BE2C (cell line): ENCODE measurements around the gene NFE2L3.
"Not testable (repeated sequence)": the region's sequence is repeated elsewhere in the genome, so short reads cannot be mapped to it uniquely, and the experiment has no call there.

ENCODE experiments used
- DNase-seq: peaks from one replicate; pipeline ENCODE4 v3.0.0-alpha.2; 2020
- H3K27me3 ChIP-seq: fragments of 250-450 bp; sonication (Bioruptor Pico); 2 replicates; pipeline ENCODE4 v1.5.1; 2020; ENCODE audit warnings: mild to moderate bottlenecking
- H3K36me3 ChIP-seq: fragments of 250-450 bp; sonication (Bioruptor Pico); 2 replicates; pipeline ENCODE4 v1.5.1; 2020; ENCODE audit warnings: mild to moderate bottlenecking
- H3K4me1 ChIP-seq: fragments of 250-450 bp; sonication (Bioruptor Pico); 2 replicates; pipeline ENCODE4 v1.5.1; 2020
- H3K4me3 ChIP-seq: 2 replicates; pipeline ENCODE4 v1.5.1; 2011; ENCODE audit warnings: low read depth, low read length
- H3K9me3 ChIP-seq: fragments of 250-450 bp; sonication (Bioruptor Pico); 2 replicates; pipeline ENCODE4 v1.5.1; 2020
- CTCF ChIP-seq: IDR thresholded peaks from 2 replicates; pipeline ENCODE4 v1.5.1; 2012; ENCODE audit warnings: mild to moderate bottlenecking, low read depth, low read length

NFE2L3 gene

DNA sequence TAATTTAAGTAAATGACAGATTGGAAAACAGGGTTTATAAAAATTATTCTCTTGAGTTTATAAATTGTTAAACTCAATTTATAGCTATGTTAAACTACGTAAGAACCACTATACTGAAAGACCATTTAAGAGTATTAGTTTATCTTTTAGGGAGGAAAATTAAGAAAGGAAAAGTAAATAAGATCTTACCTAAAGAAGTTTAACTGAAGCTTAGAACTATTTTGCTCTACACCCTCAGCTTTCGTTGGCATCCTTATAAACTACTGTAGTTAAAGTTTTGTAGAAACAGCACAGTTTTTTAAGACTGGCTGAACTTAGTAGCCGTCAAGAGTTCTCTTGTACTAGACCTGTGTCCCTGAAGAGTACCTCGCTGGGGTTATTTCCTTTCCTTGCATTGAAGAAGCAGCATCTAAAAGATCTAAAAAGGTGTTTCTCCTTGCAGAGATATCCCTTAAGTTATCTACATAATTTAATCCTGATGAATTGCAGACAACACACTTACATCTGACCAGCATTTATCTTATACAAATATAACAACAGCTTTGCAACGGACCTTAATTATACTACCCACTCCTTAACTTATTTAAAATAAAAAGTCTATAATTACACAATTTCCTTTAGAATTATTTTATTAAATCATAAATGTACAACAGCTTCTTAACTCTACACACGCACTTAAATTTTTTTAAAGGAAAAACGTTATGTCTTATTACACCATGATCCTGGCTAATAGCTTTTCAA is 39.4 kb downstream of the NFE2L3 start:
- Histone ChIP-seq H3K36me3 (peaks cover 94% of the 10 kb centered on the region), H3K4me3 (no peak overlapping the region), H3K27me3 (peaks cover 3% of the 10 kb centered on the region), H3K9me3 (no peaks in the 10 kb centered on the region), H3K4me1 (peaks cover 20% of the 10 kb centered on the region)
- no peak for DNase-seq
- TF ChIP-seq CTCF, result no peak

- peaks cover 24% of the 10 kb centered on the region for H3K4me1 ChIP-seq
- DNase-seq, result no peak
- H3K27me3 ChIP-seq, result peaks cover 3% of the 10 kb centered on the region
- peaks cover 100% of the 10 kb centered on the region for H3K36me3 ChIP-seq
- no peak overlapping the region for H3K4me3 ChIP-seq
- H3K9me3 ChIP-seq, result no peaks in the 10 kb centered on the region
- no peak for TF ChIP-seq CTCF
Measured at GRCh38 chr7:26191974-26192479, 40.0 kb downstream of the NFE2L3 start.

DNA sequence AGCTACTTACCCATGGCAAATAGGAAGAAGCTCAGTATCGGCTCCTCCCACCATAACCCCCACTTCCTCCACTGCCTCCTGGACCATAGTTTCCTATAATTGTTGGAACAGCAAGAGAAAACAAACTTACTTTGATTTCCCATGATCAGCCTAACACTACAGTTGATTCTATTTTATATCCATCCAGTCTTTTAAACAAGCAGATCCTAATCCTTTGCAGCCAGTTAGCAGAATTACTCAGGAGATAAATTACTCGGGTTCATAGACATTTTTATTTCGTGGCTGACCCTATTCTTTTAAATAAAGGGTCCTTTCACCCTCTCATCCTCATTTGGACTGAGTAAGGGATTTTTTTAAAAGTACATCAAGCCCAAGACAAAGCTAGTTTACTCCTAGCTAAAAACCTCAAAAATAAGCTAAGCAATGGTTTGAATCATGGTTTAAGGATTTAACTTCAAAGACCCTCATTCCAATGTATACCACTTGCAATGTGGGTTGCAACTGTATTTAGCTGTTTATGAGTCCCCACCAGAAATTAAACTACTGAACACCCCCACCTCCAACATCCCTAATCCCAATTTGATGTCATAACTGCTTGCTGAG is 40.6 kb downstream of the NFE2L3 start:
- H3K36me3 ChIP-seq, result peaks cover 100% of the 10 kb centered on the region
- peaks cover 24% of the 10 kb centered on the region for H3K4me1 ChIP-seq

GRCh38 chr7:26193432-26194207 is 41.6 kb downstream of the NFE2L3 start:
- peaks cover 96% of the 10 kb centered on the region for H3K36me3 ChIP-seq
- peaks cover under 1% of the 10 kb centered on the region for H3K27me3 ChIP-seq
- no peak for DNase-seq
- peaks cover 24% of the 10 kb centered on the region for H3K4me1 ChIP-seq
- TF ChIP-seq CTCF, result no peak
- H3K9me3 ChIP-seq, result no peaks in the 10 kb centered on the region
- H3K4me3 ChIP-seq, result no peak overlapping the region

More for the DNA sequence above, 40.6 kb downstream of the NFE2L3 start:
- Histone ChIP-seq H3K9me3 (no peaks in the 10 kb centered on the region), H3K4me3 (no peak overlapping the region), H3K27me3 (peaks cover 3% of the 10 kb centered on the region)
- no peak for TF ChIP-seq CTCF
- DNase-seq, result no peak

DNA sequence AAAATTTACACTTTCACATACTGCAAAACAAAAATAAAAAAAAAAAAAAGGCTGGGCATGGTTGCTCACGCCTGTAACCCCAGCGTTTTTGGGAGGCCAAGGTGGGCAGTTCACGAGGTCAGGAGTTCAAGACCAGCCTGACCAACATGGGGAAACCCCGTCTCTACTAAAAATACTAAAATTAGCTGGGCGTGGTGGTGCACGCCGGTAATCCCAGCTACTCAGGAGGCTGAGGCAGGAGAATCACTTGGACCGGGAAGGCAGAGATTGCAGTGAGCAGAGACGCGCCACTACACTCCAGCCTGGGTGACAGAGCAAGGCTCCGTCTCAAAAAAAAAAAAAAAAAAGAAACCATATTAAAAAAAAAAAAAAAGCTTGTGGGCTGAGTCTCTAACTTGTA is 42.8 kb downstream of the NFE2L3 start:
- Histone ChIP-seq H3K4me1 (peaks cover 21% of the 10 kb centered on the region), H3K36me3 (peaks cover 96% of the 10 kb centered on the region)
- DNase-seq, H3K27me3 ChIP-seq, H3K4me3 ChIP-seq, H3K9me3 ChIP-seq: not testable (repeated sequence)

GRCh38 chr7:26195182-26195581 is 43.2 kb downstream of the NFE2L3 start:
- Histone ChIP-seq H3K4me1 (peaks cover 21% of the 10 kb centered on the region), H3K36me3 (peaks cover 94% of the 10 kb centered on the region), H3K4me3 (0 out of 2 replicates have a peak overlapping the region, but pooled peaks have one; percentile 2), H3K27me3 (no peaks in the 10 kb centered on the region), H3K9me3 (no peaks in the 10 kb centered on the region)
- TF ChIP-seq CTCF, result no peak
- no peak for DNase-seq
